Measurements from ENCODE around the gene FIBP. TPM values are rescaled to one million over a fixed set of nuclear protein-coding genes. Genes with fewer than 3 reads are reported as not detected.

Gene FIBP
- total and polyA plus RNA-seq, 9 donors: 32.5 to 74.2 (median 44.2) TPM

- TF ChIP-seq EP300 (IDR thresholded peaks at IDR 0.05): no peak
- TF ChIP-seq CTCF (IDR thresholded peaks at IDR 0.05): no peak
- no peak for TF ChIP-seq POLR2A (IDR thresholded peaks at IDR 0.05)
- intact Hi-C loops (cut with DNase I): no loop called here
- no peak overlapping the region for H3K27ac ChIP-seq
- no peaks in the 10 kb centered on the region for H3K4me1 ChIP-seq (ENCODE audit: insufficient read depth)
- no peaks in the 10 kb centered on the region for H3K27me3 ChIP-seq
- no peak overlapping the region for H3K4me3 ChIP-seq
- DNase-seq: no peak
- H3K9me3 ChIP-seq: no peaks in the 10 kb centered on the region
- H3K36me3 ChIP-seq: no peaks in the 10 kb centered on the region
- 45 to 54% (median 54%) methylated on average over 13 of the region's 13 CpGs for WGBS, 3 donors
Observed at GRCh38 chr11:65931773-65932557, 43.7 kb upstream of the FIBP start.

GRCh38 chr11:65928667-65929066 is 40.4 kb upstream of the FIBP start:
- Histone ChIP-seq H3K4me1 (ENCODE audit: insufficient read depth) (no peaks in the 10 kb centered on the region), H3K4me3 (no peak overlapping the region), H3K27me3 (no peaks in the 10 kb centered on the region), H3K36me3 (no peaks in the 10 kb centered on the region), H3K9me3 (no peaks in the 10 kb centered on the region), H3K27ac (no peak overlapping the region)
- intact Hi-C loops (cut with DNase I): no loop called here
- no peak for TF ChIP-seq CTCF (IDR thresholded peaks at IDR 0.05)
- TF ChIP-seq POLR2A (IDR thresholded peaks at IDR 0.05): no peak
- TF ChIP-seq EP300 (IDR thresholded peaks at IDR 0.05): no peak
- no peak for DNase-seq
- 69 to 75% (median 70%) methylated on average over 6 of the region's 6 CpGs for WGBS, 3 donors

GRCh38 chr11:65927904-65928397 is 39.7 kb upstream of the FIBP start:
- TF ChIP-seq POLR2A (IDR thresholded peaks at IDR 0.05): no peak
- TF ChIP-seq CTCF (IDR thresholded peaks at IDR 0.05): no peak
- no peak for TF ChIP-seq EP300 (IDR thresholded peaks at IDR 0.05)
- Histone ChIP-seq H3K4me3 (no peak overlapping the region), H3K27me3 (no peaks in the 10 kb centered on the region), H3K36me3 (no peaks in the 10 kb centered on the region), H3K27ac (no peak overlapping the region), H3K9me3 (no peaks in the 10 kb centered on the region), H3K4me1 (ENCODE audit: insufficient read depth) (no peaks in the 10 kb centered on the region)
- no peak for DNase-seq
- intact Hi-C loops (cut with DNase I): no loop called here
- 43 to 51% (median 46%) methylated on average over 9 of the region's 9 CpGs for WGBS, 3 donors

- H3K9me3 ChIP-seq: no peaks in the 10 kb centered on the region
- no peak for TF ChIP-seq POLR2A (IDR thresholded peaks at IDR 0.05)
- TF ChIP-seq CTCF (IDR thresholded peaks at IDR 0.05): no peak
- TF ChIP-seq EP300 (IDR thresholded peaks at IDR 0.05): no peak
- 30 to 43% (median 34%) methylated on average over 2 of the region's 2 CpGs for WGBS, 3 donors
- H3K27ac ChIP-seq: no peak overlapping the region
- no peaks in the 10 kb centered on the region for H3K36me3 ChIP-seq
- no peaks in the 10 kb centered on the region for H3K27me3 ChIP-seq
- H3K4me1 ChIP-seq (ENCODE audit: insufficient read depth): peaks cover 4% of the 10 kb centered on the region
- DNase-seq: no peak
- H3K4me3 ChIP-seq: no peak overlapping the region
- intact Hi-C loops (cut with DNase I): no loop called here
Observed at GRCh38 chr11:65925397-65925796, 37.1 kb upstream of the FIBP start.

All from ovary (tissue), 9 donors.